Stimulated activated CD8-positive, alpha-beta memory T cell treated with anti-CD3 and anti-CD28 coated beads, Interleukin-15, amount 100 ng/mL, for 1 hour (primary cell): ENCODE results near the gene C5.

Experiments
- DNase-seq: peaks from one replicate; pipeline ENCODE4 v3.0.0-alpha.2; 2020; ENCODE audit warnings: low read depth

Gene C5

DNA sequence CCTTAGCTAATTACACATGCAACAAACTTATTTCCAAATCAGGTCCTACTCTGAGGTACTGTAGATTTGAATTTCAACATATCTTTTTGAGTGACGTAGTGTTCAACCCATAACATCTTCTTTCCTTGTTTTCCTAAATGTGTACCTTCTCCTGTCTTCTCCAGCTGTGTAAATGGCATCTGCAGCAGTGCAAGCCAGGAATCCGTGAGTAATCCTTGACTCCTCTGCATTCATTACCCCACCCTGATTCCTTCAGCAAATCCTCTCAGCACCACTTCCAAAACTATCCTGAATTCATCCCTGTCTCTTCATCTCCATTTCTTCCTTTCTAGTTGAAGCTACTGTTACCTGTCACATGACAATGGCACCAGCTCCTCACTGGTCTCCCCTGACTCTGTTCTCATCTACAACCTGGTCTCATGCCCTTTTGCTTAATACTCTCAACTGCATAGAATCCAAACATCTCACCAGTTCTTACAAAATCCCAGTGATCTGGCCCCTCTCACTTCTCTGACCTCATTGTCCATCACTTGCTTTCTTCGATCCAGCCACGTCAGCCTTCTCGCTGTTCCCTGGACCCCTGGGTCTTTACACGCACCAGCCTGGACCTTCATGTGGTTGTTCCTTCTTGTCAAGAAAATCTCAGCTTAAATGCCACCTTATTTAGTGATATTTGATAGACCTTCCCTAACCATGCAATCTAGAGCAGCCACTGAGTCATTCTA, 108.9 kb downstream of the C5 start:
- DNase-seq = no peak

DNA sequence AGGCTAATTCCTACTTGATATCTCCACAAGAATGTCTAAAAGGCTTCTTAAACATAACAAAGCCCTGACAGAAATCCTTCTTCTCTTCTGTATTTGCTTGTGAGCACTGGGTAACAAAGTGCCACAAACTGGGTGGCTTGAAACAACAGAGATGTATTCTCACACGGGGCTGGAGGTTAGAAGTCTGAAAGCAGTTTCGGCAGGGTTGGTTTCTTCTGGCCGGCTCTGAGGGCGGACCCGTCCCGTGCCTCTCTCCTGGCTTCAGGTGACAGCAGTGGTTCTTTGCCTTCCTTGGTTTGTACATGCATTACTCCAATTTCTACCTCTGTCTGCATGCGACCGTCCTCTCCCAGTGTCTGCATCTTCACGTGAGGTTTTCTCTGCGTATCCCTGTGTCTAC, 109.5 kb downstream of the C5 start:
- no peak for DNase-seq

GRCh38 chr9:120938851-120939250, 111.2 kb downstream of the C5 start:
- no peak for DNase-seq

DNA sequence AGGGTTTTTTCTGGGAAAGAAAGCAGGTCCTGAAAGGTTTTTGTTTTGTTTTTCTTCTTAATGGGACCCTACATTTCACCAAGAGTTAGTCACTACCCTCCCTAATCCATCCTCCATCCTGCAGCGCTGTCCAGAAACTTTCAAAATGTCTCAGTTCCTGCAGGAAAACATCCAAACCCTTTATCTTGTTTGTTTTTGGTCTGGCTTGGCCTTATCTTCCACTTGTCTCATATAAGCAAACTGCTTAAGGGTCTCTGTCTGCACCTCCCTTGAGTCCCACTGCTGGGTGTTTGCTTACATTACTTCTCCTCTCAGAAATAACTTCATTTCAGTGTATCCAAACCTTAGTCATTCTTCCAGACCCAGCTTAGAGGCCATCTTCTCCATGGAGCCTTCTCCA, 112.5 kb downstream of the C5 start:
- DNase-seq = no peak

GRCh38 chr9:120937127-120937526, 112.9 kb downstream of the C5 start:
- DNase-seq = no peak

DNA sequence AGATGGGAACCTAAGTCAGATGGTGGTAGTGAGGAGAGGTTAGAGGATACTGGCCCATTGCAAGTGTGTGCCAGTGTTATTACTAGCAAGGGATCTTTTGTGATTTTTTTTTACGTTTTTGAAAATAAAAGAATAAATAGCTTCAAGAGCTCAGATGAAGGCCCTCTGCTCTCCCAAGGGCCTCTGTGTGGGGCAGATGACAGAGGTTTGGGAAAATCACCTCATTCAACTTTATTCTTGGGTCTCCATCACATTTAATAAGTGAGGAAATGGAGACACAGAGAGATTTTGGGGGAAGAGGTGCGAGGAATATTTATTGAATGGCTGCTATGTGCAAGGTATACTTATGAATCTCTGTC, 113.3 kb downstream of the C5 start:
- no peak for DNase-seq

DNA sequence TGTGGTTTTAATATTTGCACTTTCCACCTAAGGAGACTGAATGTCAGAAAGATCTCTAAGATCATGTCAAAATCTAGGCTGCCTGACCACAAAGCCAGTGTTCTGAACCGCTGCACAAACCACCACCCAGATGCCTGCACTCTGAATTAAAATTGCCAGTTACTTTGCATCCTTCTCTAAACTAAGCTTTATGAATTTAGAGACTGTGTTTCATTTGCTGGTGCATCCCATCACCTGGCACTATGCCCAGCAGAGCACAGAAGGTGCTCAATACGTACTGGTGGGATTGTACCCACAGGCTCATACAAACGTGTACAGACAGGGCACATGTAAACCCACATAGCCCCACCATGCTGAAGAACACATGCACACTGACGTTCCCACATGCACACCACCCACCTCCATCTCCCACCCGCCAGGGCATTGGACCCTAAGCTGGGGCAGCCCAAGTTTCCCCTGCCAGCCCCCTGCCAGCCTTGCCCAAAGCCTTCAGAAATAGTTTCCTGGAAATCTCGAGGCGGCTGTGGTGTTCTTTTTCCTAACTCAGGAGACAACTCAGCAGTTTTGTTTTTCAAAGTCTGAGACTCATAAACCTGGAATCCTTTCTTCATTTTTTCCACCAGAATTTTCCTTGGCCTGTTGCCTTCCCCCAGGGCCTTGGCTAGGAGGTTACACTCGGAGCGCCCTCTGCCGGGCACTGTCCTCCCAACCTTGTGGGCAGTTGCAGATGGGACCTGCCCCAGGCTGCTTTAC, 113.9 kb downstream of the C5 start:
- DNase-seq = peak; percentile 87

DNA sequence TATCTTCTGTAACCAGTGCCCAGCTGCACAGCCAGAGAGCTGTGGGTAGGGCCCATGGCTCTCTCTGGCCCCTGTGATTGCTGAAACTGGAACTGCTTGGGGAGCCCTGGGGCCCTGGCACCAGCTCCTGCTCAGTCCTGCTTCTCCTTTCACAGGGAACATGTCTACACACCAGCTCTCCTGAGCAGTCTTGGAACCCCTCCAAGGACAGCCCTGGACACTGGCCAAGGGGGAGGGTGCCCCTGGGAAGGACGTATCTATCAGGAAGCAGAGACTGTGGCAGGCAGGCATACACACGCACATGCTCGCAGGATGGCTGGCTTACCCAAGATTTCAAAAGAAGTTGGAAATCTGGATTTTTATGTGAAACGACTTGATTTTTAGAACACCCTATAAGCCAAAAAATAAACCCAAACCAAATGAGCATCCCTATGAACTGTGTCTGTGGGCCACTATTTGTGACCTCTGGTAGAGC, 114.7 kb downstream of the C5 start:
- DNase-seq = no peak

GRCh38 chr9:120934281-120934680, 115.8 kb downstream of the C5 start:
- no peak for DNase-seq

DNA sequence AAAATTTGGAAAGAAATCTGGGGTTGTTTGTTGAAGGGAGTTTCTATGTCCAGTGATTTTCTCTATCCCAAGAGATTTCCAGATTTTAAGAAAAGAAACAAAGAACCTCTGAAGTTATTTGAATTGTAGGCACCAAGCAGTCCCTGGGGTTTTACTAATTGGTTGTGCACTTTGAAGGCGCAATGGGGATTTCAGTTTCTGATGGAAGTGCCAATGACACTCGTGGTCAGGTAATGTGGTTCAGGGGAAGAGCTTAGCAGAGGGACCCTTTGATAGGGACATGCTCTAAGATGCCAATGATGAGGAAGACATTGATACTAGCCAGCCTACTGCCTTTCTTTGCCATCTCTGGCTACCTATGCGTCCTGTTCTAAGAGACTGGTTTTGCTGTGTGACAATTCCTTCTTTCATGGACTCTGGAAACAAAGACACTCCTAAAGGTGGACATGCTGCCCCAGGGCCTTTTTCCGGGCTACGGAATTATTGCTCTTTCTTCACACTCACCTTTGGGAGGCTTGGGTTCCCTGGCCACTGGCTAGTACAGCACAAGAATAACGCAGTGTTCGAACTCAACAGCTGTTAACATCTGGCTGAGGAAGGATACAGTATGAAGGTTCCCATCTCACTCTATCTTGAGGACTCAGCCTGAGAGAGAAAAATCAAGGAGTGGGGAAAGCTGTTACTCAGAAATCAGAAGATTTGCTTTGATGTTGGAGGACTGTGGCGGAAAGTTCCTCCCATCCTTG, 116.6 kb downstream of the C5 start:
- DNase-seq = no peak

GRCh38 chr9:120932086-120932823, 117.8 kb downstream of the C5 start:
- no peak for DNase-seq

GRCh38 chr9:120931231-120932085, 118.6 kb downstream of the C5 start:
- DNase-seq = no peak

- DNase-seq = no peak
Observed at GRCh38 chr9:120929229-120929791, 120.8 kb downstream of the C5 start.

GRCh38 chr9:120928483-120929228, 121.4 kb downstream of the C5 start:
- DNase-seq = no peak

GRCh38 chr9:120928015-120928482, 122.0 kb downstream of the C5 start:
- no peak for DNase-seq

GRCh38 chr9:120927269-120928014, 122.6 kb downstream of the C5 start:
- DNase-seq = no peak

DNA sequence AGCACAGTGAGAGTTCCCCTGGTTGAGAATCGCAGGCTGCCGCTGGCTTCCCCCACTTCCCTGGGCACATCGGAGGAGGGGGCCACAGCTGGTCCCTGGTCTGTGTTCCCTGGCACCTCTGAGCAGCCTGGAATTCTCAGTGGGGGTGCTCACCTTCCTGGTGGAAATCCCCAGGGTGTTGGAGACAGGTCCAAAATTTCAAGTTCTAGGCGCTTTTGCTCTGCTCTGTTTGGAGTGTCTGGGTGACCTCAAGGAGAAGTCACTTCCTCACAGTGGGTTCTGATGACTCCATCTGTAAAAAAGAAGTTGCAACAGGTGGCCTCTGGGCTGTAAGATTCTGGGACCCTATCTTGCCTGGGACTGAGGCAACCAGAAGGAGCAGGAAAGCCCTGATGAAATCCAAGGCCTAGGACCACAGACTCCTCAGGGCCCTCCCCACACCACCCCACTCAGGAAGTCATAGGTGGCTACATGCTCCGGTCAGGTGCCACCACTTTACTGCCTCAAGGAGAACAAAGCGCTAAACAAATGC, 123.6 kb downstream of the C5 start, which contains the start of gene TRAF1:
TRAF1 (minus strand) TSS at position 400 of the 532 bp plus-strand sequence. CDS start 721 bp downstream, outside the sequence.
- DNase-seq = no peak

DNA sequence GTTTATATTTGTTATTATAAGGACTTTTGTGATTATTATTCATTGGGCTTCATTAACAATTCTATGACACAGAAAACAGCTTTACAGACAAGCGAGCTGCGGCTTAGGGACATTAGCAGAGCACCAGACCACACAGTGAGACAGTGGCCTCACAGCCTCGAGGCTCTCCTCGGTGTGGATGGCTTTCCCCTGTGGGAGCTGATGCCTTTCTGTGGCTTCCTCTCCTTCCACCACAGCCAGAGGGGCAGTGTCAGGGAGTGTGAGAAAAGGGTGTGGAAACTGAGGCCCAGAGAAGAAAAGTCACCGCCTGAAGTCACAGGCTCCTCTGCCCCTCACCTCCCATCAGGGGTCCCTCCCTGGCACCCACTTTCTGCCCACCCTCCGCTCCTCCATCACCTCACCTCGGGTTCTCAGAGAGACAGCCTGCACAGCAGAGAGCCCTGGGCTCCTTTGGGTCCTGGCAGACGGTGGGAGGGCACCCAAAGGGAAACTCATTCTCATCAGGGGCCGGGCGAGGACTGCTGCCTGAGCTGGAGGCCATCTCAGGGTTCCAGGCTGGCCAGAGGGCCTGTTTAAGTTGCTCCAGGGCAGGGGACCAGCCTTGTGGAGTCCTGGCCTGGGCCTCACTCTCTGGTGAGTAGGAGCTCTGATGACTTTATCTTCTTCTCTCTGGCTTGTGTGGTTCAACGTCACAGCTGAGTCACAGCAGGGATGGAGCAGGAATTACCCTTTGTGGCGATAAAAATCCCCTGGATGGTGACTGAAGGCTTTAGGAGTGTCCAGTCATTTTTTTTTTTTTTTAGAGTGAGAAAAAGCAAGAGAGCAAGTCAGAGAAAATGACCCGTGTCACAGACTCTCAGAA, 124.3 kb downstream of the C5 start:
- DNase-seq = peak; percentile 71
